ENCODE results near the gene ALAS1. TPM values are rescaled to one million over a fixed set of nuclear protein-coding genes. Genes with fewer than 3 reads are reported as not detected.

ALAS1 gene
- total and polyA plus RNA-seq, 2 of the 13 experiments (the other 11 are each of a cell fraction or from before 2014, with no cell fraction given): 36.0 to 43.2 TPM

DNA sequence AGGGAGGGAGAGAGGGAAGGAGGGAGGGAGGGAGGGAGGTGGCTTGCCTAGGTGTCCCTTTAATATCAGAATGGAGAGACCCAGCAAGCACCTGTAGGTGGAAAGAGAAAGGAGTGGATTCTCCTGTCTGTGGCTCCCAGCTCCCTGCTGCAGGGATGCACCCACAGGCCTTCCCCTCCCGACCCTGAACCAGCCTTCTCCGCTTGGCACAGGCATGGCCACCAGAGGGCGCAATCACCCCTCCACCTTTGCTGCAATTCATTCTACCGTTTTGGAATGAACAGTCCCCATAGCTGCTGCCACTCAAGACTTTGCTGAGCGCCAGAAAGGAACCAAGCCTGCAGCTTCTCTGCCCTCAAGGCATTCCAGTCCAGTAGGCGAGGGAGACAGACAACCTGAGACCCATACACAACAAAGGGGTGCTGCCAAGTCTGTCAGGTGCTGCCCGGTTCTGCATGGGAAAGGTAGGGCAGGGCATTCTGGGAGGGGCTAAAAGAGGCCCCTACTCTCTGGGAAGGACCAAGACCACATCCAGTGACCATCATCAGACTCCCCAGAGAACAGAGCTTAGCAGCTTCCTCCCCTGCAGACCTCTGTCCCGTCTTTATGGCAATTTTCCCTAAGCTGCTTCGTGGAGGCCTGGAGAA, 22.5 kb downstream of the ALAS1 start (continued):
- TF ChIP-seq ZBTB3 (CRISPR knock-in tag; IDR thresholded peaks at IDR 0.05; ENCODE audit: borderline replicate concordance, low read depth) (no peak), SMC3 (IDR thresholded peaks at IDR 0.05; ENCODE audit: low read length) (peak; percentile 76), EEA1 (CRISPR knock-in tag; IDR thresholded peaks at IDR 0.05; ENCODE audit: borderline replicate concordance) (no peak), FOSL2 (CRISPR knock-in tag; IDR thresholded peaks at IDR 0.05) (peak; percentile 29; the same call in 1 of the 2 replicates), SMAD3 (CRISPR knock-in tag; IDR thresholded peaks at IDR 0.05) (no peak), HMGA1 (CRISPR knock-in tag; conservative IDR thresholded peaks at IDR 0.05) (no peak), ZNF775 (CRISPR knock-in tag; IDR thresholded peaks at IDR 0.05; ENCODE audit: borderline replicate concordance) (no peak), ZNF333 (CRISPR knock-in tag; IDR thresholded peaks at IDR 0.05; ENCODE audit: borderline replicate concordance) (no peak), THYN1 (CRISPR knock-in tag; IDR thresholded peaks at IDR 0.05; ENCODE audit: borderline replicate concordance, low read depth) (no peak), ZSCAN30 (CRISPR knock-in tag; IDR thresholded peaks at IDR 0.05) (no peak), ATRX (CRISPR knock-in tag; IDR thresholded peaks at IDR 0.05; ENCODE audit: borderline replicate concordance) (no peak), ZMYM3 (CRISPR knock-in tag; IDR thresholded peaks at IDR 0.05) (no peak), KDM5A (IDR thresholded peaks at IDR 0.05; ENCODE audit: borderline replicate concordance, low read length) (no peak), XRCC5 (optimal IDR thresholded peaks at IDR 0.05; ENCODE audit: low read length) (peak; percentile 71), GTF2F1 (IDR thresholded peaks at IDR 0.05; ENCODE audit: low read length) (no peak), ZKSCAN5 (CRISPR knock-in tag; IDR thresholded peaks at IDR 0.05) (no peak), ZNF234 (CRISPR knock-in tag; conservative IDR thresholded peaks at IDR 0.05) (no peak)
- TF ChIP-seq, protein P1, sequence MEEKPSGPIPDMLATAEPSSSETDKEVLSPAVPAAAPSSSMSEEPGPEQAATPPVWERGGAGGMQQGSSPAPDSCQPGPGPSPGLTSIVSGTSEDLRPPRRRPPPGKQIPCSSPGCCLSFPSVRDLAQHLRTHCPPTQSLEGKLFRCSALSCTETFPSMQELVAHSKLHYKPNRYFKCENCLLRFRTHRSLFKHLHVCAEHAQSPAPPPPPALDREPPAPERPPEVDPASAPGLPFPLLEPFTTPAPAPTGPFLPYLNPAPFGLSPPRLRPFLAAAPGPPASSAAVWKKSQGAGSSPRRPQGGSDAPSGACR (CRISPR knock-in tag; IDR thresholded peaks at IDR 0.05): no peak
- TF ChIP-seq, protein P2, sequence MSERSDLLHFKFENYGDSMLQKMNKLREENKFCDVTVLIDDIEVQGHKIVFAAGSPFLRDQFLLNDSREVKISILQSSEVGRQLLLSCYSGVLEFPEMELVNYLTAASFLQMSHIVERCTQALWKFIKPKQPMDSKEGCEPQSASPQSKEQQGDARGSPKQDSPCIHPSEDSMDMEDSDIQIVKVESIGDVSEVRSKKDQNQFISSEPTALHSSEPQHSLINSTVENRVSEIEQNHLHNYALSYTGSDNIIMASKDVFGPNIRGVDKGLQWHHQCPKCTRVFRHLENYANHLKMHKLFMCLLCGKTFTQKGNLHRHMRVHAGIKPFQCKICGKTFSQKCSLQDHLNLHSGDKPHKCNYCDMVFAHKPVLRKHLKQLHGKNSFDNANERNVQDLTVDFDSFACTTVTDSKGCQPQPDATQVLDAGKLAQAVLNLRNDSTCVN (CRISPR knock-in tag; IDR thresholded peaks at IDR 0.05; ENCODE audit: borderline replicate concordance): peak; percentile 57; the same call in 1 of the 2 replicates
- TF ChIP-seq, protein P3, sequence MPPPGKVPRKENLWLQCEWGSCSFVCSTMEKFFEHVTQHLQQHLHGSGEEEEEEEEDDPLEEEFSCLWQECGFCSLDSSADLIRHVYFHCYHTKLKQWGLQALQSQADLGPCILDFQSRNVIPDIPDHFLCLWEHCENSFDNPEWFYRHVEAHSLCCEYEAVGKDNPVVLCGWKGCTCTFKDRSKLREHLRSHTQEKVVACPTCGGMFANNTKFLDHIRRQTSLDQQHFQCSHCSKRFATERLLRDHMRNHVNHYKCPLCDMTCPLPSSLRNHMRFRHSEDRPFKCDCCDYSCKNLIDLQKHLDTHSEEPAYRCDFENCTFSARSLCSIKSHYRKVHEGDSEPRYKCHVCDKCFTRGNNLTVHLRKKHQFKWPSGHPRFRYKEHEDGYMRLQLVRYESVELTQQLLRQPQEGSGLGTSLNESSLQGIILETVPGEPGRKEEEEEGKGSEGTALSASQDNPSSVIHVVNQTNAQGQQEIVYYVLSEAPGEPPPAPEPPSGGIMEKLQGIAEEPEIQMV (CRISPR knock-in tag; IDR thresholded peaks at IDR 0.05; ENCODE audit: low read depth): no peak
- TF ChIP-seq, protein P4, sequence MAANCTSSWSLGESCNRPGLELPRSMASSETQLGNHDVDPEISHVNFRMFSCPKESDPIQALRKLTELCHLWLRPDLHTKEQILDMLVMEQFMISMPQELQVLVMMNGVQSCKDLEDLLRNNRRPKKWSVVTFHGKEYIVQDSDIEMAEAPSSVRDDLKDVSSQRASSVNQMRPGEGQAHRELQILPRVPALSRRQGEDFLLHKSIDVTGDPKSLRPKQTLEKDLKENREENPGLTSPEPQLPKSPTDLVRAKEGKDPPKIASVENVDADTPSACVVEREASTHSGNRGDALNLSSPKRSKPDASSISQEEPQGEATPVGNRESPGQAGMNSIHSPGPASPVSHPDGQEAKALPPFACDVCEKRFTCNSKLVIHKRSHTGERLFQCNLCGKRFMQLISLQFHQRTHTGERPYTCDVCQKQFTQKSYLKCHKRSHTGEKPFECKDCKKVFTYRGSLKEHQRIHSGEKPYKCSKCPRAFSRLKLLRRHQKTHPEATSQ (CRISPR knock-in tag; IDR thresholded peaks at IDR 0.05; ENCODE audit: borderline replicate concordance): no peak
- TF ChIP-seq, protein P5, sequence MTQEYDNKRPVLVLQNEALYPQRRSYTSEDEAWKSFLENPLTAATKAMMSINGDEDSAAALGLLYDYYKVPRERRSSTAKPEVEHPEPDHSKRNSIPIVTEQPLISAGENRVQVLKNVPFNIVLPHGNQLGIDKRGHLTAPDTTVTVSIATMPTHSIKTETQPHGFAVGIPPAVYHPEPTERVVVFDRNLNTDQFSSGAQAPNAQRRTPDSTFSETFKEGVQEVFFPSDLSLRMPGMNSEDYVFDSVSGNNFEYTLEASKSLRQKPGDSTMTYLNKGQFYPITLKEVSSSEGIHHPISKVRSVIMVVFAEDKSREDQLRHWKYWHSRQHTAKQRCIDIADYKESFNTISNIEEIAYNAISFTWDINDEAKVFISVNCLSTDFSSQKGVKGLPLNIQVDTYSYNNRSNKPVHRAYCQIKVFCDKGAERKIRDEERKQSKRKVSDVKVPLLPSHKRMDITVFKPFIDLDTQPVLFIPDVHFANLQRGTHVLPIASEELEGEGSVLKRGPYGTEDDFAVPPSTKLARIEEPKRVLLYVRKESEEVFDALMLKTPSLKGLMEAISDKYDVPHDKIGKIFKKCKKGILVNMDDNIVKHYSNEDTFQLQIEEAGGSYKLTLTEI (CRISPR knock-in tag; conservative IDR thresholded peaks at IDR 0.05): no peak
- TF ChIP-seq, protein P6, sequence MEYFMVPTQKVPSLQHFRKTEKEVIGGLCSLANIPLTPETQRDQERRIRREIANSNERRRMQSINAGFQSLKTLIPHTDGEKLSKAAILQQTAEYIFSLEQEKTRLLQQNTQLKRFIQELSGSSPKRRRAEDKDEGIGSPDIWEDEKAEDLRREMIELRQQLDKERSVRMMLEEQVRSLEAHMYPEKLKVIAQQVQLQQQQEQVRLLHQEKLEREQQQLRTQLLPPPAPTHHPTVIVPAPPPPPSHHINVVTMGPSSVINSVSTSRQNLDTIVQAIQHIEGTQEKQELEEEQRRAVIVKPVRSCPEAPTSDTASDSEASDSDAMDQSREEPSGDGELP (IDR thresholded peaks at IDR 0.05; ENCODE audit: borderline replicate concordance, low read depth): no peak

Data from HepG2 (cell line).